Measurements from ENCODE around the gene MPP1.
"Not testable (repeated sequence)": the region's sequence is repeated elsewhere in the genome, so short reads cannot be mapped to it uniquely, and the experiment has no call there.

Gene MPP1

DNA sequence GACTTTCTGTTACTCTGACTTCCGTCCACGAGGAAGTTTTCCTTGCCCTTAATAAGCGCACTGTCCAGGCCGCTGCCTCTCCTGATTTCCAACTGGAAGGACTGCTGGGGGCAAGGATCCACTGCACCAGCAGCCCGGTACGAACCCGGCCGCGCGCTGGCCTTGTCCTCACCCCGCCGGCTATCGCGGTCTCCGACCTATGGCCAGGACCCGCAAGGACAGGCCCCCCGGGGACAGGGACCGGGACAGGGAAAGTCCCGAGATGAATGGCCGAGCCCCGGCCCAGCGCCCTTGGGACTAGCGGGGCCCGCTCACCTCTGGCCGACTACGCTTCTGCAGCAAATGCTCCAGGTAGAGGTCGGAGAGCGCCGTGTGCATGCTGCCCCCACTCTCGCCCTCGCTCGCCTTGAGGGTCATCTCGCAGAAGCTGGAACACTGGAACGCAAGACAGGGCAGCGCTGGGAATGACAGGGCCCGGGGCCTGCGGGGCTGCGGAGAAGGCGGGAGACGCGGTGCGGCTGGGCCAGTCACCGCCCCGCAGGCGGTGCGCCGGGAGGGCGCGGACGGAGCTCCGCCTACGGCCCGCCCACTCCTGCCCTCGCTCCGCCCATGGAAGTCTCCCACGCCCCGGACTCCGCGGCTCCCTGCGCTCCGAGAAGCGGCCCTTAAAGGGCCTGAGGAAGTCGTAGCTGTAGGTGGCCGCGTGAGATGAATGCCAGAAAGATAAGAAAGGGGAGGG lies at the start of gene MPP1:
MPP1 (minus strand) TSS at position 529 of the 739 bp plus-strand sequence; CDS start at position 417, 112 bp downstream.
- peak; percentile 68 for DNase-seq (ENCODE audit: low read depth)

DNA sequence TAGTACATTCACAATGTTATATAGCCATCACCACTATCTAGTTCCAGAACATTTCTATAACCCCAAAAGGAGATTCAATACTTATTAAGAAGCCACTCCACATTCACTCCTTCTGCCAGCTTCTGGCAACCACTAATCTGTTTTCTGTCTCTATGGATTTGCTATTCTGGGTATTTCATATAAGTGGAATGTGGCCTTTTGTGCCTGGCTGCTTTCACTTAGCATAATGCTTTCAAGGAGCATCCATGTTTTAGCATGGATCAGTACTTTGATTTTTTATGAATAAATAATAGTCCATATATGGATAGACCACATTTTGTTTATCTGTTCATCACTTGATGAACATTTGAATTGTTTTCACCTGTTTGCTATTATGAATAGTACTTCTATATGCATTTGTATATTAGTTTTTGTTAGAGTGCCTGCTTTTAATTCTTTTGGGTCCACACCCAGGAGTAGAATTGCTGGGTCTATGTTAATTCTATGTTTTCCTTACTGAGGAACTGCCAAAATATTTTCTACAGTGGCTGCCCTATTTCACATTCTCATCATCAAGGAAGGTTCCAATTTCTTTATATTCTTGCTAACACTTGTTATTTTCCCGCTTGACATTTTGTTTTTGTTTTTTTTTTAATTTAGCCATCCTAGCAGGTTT lies 45.8 kb upstream of the MPP1 start:
- no peak for DNase-seq (ENCODE audit: low read depth)

DNA sequence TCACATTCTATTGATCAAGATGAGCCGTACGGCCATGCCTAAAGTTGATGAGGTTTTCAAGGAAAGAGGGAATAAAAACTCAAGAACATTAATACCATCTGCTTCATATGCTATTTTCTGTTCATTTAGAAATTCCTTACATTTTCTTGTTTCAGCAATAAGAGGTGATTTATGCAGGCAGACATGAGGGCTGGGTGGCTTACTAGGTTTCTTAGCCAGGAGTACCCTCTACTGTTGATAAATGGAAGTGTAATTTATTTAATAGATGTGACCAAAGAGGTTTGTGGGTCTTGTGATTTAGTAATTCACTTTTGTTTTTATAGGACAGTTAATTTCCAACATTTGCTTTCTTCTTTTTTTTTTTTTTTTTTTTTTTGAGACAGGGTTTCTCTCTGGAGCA lies 35.6 kb upstream of the MPP1 start:
- peak; percentile 50 for DNase-seq (ENCODE audit: low read depth)

DNA sequence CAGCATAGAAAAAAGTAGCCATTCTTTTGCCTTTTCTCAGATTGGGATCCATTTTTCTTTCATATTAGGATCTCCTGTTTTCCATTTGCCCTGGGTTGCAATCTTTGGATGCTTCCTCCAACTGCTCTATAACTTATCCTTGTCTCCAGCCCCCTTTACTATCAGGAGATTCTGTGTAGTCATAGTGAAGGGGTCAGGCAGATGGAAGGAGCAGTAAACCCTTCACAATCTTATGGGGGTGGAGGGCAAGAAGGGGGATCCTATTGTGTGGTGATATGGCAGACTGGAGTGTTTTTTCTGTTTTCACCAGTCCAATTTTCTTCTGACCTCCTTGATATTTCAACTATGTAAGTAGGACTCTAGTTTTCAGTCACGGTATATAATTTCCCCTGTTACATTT lies 30.9 kb upstream of the MPP1 start:
- DNase-seq (ENCODE audit: low read depth): no peak

DNA sequence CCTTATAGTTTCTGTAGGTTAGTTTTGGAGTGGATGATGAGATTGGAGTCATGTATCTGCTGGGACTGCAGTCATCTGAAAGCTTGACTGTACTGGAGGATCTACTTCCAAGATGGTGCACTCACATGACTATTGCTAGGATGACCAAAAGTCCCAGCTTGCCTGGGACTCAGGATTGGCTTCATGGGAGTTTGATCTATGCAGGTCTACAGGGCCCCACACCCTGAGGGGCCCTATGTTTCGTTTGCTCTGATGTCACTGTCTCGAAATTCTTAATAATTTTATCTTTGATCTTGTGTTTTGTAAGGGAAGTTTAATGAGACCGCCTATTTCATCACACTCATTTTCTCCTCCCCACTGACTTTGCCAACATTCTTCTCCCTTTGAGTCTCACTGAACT lies 29.3 kb upstream of the MPP1 start, which contains the start of gene SMIM9:
SMIM9 (minus strand) TSS at position 101 of the 400 bp plus-strand sequence. CDS start 3,806 bp downstream, outside the sequence.
- DNase-seq (ENCODE audit: low read depth): no peak

DNA sequence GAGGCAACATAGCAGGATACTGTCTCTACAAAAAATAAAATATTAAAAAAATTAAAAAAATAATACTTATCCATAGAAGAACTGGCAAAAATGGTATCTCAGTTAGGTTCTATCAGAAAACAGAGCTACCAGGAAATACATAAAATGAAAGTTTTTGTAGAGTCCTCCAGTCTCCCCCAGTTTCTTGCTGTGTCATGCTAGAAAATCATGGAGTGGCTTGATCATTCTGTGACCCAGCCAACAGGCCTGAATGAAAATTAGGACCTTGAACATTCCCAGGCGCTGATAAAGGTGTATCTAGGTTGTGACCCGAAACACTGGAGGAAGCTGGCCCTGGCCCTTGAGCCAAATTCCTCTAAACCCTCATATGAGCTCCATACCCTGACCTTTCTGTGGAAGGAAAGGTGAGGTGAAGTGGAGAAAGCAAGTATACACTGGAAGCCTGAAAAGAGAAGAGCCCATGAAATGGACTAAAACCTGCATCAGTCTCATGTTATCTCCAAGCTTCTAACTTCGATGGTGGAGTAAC lies 28.5 kb upstream of the MPP1 start:
- DNase-seq (ENCODE audit: low read depth): no peak

DNA sequence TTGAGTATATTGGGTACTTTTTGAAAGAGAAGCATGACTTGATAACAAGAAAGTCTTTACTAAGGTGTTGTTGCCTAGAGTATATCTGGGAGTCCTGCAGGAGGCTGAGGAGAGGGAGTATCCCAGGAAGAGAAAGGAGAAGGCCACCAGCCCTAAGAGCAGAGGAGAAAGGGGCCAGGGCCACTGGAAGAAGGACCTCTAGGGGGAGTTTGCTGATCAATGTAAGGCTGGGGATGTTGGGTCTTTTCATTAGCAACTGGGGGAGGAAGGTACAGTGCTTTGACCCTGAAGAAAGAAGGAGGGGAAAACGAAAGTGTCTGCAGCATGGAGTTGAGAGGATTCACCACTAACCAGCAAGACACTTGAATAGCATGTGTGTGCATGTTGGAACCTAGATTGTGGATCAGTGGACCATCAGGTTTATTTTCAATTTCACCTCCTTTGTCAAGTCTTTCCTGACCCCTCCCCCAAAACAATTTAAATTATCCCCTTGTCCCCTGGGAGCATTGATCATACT lies 24.7 kb upstream of the MPP1 start:
- no peak for DNase-seq (ENCODE audit: low read depth)

DNA sequence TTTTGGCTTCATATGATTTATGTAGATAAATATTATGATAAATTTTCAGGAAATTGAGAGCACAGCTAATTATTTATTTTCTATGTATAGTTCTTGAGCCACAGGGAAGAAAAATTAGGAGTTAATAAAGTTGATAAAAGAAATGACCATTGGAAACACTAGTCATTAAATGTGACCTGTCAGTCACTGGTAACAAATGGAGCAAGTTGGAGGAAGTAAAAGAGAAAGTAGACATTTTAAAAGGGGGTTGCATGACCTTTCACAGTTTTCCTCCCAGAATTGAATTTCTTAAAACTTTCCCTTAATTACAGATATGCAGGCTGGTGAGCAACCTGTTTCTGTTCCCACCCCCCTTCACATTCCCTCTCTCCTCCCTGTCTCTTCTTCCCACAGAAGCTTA lies 23.8 kb upstream of the MPP1 start:
- DNase-seq (ENCODE audit: low read depth): no peak

DNA sequence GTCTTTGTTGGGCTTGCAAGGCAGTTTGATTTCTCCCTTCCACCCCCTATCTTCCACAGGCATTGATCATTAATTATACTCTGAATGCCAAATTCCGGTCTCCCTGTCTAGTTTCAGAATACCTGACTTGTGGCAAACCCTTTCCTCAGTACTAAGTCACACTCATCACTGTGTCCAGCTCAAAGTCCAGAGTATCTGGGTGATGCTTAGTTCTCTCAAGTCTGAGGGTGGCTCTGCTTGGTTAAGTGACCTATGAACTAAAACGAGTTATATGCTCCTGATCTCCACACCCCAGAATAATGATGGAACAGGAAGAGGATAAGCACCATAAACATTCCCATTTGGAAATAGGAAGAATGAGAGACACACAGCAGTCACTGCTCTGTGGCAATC lies 22.7 kb upstream of the MPP1 start:
- DNase-seq (ENCODE audit: low read depth): no peak

DNA sequence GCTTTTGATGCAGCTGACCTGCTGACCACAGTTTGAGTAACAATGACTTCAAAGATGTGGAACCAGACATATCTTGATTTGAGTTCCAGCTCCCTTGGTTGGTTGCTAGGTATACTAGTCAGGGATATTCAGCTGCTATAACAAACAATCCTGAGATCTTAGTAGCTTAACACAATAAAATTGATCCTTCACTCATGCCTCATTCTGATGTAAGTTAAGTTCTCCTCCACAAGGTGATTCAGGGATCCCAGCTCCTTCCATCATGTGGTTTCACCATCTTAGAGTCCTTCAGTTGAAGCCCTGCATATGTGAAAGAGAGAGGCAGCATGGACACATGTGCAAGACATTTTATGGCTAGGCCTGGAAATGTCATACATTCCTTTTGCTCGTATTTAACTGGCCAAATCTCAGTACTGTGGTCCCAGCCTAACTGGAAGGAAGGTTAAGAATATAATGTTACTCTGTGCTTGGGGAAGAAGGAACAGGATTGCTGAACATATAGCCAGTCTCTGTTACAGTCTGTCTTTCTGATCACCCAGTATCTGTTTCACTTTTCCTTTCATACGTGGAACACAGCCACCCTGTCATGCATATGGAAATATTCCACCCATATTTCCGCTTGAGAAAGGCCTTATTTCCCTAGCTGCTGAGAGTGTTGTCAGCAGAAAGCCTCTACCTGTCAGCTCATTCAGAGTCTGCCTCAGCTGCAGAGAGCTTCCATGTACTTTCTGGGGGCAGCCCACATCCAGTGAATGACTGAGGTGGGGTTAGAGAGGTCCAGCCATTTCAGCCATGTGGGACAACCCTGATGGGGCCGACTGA lies 22.1 kb upstream of the MPP1 start:
- DNase-seq (ENCODE audit: low read depth): peak; percentile 3

DNA sequence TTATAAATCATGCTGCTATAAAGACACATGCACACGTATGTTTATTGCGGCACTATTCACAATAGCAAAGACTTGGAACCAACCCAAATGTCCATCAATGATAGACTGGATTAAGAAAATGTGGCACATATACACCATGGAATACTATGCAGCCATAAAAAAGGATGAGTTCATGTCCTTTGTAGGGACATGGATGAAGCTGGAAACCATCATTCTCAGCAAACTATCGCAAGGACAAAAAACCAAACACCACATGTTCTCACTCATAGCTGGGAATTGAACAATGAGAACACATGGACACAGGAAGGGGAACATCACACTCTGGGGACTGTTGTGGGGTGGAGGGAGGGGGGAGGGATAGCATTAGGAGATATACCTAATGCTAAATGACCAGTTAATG lies 20.3 kb upstream of the MPP1 start:
- not testable (repeated sequence) for DNase-seq (ENCODE audit: low read depth)

DNA sequence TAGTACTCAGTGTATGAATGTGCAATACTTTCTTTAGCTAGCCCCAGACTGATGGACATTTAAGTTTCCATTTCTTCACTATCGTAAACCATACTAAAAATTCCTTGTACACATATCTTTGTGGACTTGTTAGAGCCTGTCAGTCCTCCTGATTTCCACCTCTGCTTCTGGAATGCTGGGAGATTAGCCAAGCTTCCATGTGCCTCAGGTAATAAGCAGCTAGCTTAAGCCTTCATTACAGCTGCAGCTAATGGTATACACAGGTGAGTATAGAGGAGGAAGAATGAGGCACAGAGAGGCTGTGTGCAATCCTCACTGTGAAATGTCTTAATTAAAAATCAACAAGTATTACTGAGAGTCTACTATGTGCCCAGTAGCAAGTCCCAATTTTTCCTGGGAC lies 19.4 kb upstream of the MPP1 start:
- DNase-seq (ENCODE audit: low read depth): no peak

DNA sequence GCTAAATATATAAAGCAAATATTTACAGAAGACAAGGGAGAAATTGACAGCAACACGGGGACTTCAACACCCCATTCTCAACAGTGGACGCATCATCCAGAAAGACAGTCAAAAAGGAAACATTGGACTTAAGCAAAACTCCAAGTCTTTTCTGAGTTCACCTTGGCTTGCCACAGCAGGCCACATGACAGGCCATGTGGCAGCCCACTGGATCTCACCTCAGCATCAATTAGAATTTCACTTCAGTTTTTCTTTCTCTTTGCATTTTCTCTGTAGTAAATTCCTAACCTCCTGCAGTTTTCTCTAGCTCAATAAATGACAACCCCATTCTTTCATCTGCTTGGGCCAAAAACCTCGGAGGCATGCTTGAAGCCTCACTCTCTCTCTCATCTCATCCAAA lies 16.7 kb upstream of the MPP1 start:
- DNase-seq (ENCODE audit: low read depth): no peak

DNA sequence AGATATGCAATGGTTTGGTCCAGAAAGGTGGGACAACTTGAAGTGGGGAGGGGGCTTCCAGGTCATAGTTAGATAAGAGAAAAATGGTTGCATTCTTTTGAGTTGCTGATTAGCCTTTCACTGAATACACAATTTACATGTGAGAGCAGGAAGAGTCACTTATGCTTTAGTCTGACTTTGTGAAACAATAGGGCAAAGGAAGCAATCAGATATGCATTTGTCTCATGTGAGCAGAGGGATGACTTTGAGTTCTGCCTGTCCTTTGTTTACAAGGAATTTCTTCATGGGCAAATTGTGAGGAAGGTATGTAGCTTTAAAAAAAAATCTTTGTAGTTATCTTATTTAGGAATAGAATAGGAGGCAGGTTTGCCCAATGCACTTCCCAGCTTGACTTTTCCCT lies 16.2 kb upstream of the MPP1 start:
- DNase-seq (ENCODE audit: low read depth): no peak

DNA sequence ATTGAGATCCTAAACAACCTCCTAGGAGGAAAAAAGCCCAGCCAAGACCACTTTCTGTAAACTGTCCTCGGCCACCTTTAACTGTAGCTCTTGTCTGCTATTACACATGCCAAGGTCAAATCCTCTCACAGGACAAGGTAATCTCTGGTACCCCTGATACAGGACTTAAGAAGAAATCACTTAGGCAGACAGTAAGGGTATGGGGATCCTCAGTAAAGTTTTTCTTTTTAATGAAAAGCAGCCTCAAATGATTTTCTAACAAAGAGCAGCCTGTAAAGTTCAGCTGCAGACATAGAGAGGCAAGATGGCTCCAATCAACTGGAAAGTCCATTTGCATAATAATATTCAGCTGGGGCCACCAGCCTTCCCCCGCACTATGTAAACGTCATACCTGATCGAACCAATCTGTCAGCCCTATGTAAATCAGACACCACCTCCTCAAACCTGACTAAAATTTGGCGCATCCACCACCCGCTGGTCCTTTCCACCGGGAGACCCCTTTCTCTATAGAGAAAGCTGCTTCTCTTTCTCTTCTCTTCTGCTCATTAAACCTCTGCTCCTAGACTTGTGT lies 14.6 kb upstream of the MPP1 start:
- no peak for DNase-seq (ENCODE audit: low read depth)

DNA sequence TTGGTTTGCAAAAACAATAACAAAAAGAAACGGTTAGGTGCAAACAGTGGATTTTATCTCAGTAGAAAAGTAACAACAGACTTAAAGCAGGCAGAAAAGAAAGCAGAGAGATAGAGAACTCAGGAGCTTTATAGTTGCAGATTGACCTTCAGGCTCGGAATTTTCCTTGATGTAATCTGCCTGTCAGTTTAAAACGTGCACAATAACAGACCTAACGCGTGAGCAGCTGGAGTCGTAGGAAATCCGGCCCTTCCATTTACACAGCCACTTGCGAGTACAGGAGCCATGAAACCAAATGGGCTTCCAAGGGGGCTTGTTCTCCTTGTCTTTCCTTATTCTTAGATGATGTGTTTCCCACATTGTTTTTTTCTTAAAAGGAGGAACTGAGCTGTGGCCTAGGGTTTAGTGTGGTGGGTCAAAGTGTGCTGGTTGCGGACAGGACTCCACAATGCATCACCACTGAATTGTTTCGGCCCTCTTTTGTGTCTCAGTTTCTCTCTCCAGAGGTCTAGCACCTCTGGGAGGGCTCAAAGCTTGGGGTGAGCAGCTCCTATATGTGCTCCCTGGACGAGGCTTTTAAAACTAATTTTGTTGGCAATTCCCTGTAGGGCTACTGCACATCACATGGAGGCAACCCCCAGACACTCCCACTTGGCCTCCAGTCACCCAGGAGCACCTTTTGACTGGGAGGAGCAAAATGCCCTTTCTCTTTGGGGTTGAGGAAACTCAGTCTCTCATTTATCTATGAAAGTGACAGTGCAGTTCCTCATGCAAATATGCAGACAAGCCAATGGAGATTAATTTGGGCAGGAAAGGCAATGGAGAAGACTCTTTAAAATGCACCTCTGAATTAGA lies 13.9 kb upstream of the MPP1 start:
- no peak for DNase-seq (ENCODE audit: low read depth)

DNA sequence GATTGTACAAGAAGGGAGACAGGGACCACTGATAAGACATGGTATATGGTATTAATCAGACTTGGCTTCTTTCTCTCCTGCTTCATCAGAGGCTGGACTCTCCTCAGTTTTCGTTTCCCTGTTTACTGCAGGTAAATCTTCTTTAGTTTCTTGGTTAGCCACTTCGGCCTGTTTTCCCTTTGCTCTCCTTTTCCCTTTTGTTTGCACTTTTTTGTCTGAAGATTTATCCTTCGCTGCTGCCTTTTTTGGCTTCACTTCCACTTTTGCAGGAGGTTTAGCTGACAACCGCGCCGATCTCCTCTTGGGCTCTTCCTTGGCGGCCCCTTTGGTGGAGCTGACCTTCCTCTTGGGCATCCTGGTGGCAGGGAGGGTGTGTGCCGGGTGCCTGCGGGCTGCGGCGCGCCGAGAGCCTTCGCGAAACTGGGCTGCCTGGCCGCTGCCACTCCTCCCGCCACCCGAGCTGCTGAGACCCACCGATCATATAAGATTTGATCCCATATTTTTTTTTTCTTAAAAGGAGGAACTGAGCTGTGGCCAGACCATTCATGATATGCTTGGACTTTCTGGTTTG lies 11.8 kb upstream of the MPP1 start:
- not testable (repeated sequence) for DNase-seq (ENCODE audit: low read depth)

DNA sequence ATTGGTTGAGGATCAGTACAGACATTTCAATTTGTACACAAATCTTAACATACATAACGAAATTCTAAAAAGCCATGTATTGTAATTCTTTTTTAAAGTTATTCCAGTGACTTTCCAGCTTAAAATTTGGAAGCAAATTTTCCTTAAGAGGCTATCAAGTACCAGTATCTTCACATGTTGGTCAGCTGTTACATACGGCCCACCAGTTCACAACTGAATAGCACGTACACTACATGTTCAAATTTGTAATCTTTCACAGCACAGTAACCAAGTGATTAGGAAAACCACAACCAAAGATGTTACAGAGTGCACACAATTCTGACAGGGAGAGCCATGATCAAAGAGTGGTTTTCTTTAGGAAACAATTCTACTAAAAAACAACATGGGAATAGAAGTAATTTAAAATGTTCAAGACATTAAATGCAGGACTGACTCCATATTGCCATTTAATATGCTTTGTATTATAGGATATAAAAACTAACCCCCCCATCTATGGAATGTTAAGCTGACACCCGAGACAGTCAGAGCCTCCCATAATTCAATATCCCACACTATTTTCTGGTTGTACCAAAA lies 11.1 kb upstream of the MPP1 start:
- DNase-seq (ENCODE audit: low read depth): not testable (repeated sequence)

DNA sequence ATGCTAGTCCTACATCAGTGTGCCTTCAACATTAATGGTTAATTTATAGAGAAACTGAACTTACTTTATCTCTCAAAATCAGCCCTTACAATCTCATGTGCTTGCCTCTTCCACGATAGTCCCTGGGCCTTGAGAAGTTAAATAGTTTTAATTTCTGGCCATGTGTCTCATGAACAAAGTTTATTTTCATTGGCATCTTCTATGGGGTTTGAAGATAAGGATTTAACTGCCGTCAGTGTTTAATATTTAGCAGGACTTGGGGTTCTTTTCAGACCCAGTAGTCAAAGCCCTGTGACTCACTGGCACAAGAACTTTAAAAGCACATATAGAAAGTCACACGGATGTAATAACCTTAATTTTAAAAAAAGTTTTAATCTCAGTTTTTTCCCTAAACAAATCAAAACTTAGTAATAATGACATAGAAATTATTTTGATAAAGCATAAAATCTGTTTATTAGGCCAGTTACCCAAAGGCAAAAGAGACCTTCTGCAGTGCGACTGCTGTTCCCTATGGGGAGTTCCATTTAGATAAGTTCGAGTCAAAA lies 10.1 kb upstream of the MPP1 start:
- DNase-seq (ENCODE audit: low read depth): no peak

DNA sequence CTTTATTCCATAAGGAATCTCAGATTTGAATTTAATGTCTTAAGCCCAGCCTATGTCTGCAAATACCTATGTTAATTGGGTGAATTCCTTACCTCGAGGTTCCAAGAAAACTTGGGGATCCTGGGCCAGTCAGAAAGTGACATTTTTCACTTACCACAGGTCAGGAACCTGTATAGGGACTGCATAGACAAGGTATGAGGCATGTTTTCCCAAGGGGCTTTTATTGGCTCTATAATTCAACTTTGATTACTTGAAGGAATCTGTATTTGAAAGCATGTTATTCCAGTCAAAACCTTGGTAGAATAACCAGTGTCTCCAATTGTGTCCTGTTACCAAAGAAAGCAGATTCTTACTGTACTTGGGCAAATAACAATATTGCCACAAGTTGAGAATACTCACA lies 8.5 kb upstream of the MPP1 start:
- no peak for DNase-seq (ENCODE audit: low read depth)
